HCT116 (cell line): ENCODE data around the gene MARS1. TPM values are rescaled to one million over a fixed set of nuclear protein-coding genes. Genes with fewer than 3 reads are reported as not detected.

ENCODE experiments used
- ATAC-seq: fragments of 200-7000 bp; cut with Tn5 transposase; 2 replicates; pipeline ENCODE4 v1.9.1; 2020; ENCODE audit warnings: mild to moderate bottlenecking, moderate library complexity
- BruUV-seq: library from RNA; stranded (reverse); fragments of 400-500 nt; replicated peaks from 2 replicates; lab custom pipeline; 2021; lab: Mats Ljungman, UMichigan
- CTCF ChIA-PET: fragments of 300-600 bp; sonication (Branson Sonifier 250); formaldehyde crosslinking; loops from one replicate; lab custom pipeline; 2021; ENCODE audit warnings: antibody characterized with exemption; lab: Charles Lee
- POLR2A ChIA-PET: fragments of 300-600, 350-600 bp; sonication (Branson Sonifier 250); formaldehyde crosslinking; loops from one replicate; lab custom pipeline; 2021; ENCODE audit warnings: antibody characterized with exemption; lab: Charles Lee
- RAD21 ChIA-PET, 2 experiments: fragments of 300-600 bp; sonication (Branson Sonifier 250); formaldehyde crosslinking; loops; one replicate each; lab custom pipeline; 2023; ENCODE audit warnings: low total read pairs in 2 of 2; ENCODE audit not compliant: uncharacterized antibody in 2 of 2, unreplicated experiment in 2 of 2, low non-redundant PET in 1 of 2; lab: Charles Lee
- DNase-seq: peaks from one replicate; pipeline ENCODE4 v3.0.0-alpha.2; 2010; ENCODE audit warnings: low read depth, low spot score
- H2AFZ ChIP-seq: fragments of 200-600 bp; shearing (Covaris generic), sonication (generic); 2 replicates; pipeline ENCODE4 v1.6.1; 2017; ENCODE audit warnings: low read depth, mixed run types, mixed read lengths, antibody characterized with exemption, low read length; ENCODE audit not compliant: poor library complexity, severe bottlenecking
- H3K27ac ChIP-seq: 2 replicates; pipeline ENCODE4 v1.5.1; 2012; ENCODE audit warnings: low read depth, low read length
- H3K27me3 ChIP-seq: fragments of 200-600 bp; sonication (generic); 2 replicates; pipeline ENCODE4 v1.6.1; 2016; ENCODE audit warnings: mixed run types, low read length, mixed read lengths; ENCODE audit not compliant: insufficient read depth
- H3K36me3 ChIP-seq, 2 experiments: fragments of 200-500 bp in 1 of 2; fragments of 200-600 bp in 1 of 2; sonication (Bioruptor generic) in 1 of 2; sonication (generic) in 1 of 2; 2 replicates each; pipeline versions ENCODE4 v1.5.1 to v1.6.1; 2014 to 2016; ENCODE audit warnings: low read length in 2 of 2, inconsistent platforms in 1 of 2, mixed read lengths in 1 of 2, mixed run types in 1 of 2; ENCODE audit not compliant: insufficient read depth in 2 of 2, control insufficient read depth in 1 of 2
- H3K4me1 ChIP-seq, 2 experiments: fragments of 200-600 bp in 1 of 2; sonication (generic) in 1 of 2; 2 replicates each; pipeline versions ENCODE4 v1.5.1 to v1.6.1; 2012 to 2017; ENCODE audit warnings: low read length in 2 of 2, inconsistent platforms in 1 of 2, mild to moderate bottlenecking in 1 of 2, mixed read lengths in 1 of 2, mixed run types in 1 of 2, moderate library complexity in 1 of 2; ENCODE audit not compliant: insufficient read depth in 2 of 2, control insufficient read depth in 1 of 2
- H3K4me2 ChIP-seq: fragments of 200-600 bp; sonication (generic); 2 replicates; pipeline ENCODE4 v1.6.1; 2017; ENCODE audit warnings: mixed run types, low read length, mixed read lengths
- H3K4me3 ChIP-seq, 2 experiments: fragments of 200-600 bp in 1 of 2; sonication (generic) in 1 of 2; replicated peaks in 1 of 2; 2 replicates each; pipeline ENCODE4 v1.5.1; 2011 to 2016; ENCODE audit warnings: low read length in 2 of 2, control low read depth in 1 of 2, low read depth in 1 of 2, mild to moderate bottlenecking in 1 of 2, mixed read lengths in 1 of 2, mixed run types in 1 of 2
- H3K79me2 ChIP-seq: fragments of 200-600 bp; sonication (generic); 2 replicates; pipeline ENCODE4 v1.6.1; 2017; ENCODE audit warnings: mild to moderate bottlenecking, mixed run types, low read length, moderate library complexity, mixed read lengths; ENCODE audit not compliant: insufficient read depth
- H3K9ac ChIP-seq: fragments of 200-600 bp; sonication (generic); 2 replicates; pipeline ENCODE4 v1.6.1; 2016; ENCODE audit warnings: low read length, mixed read lengths
- H3K9me2 ChIP-seq: fragments of 200-600 bp; sonication (generic), shearing (Covaris generic); 2 replicates; pipeline ENCODE4 v1.6.1; 2017; ENCODE audit warnings: mixed run types, mild to moderate bottlenecking, moderate library complexity; ENCODE audit not compliant: insufficient read depth
- H3K9me3 ChIP-seq, 2 experiments: fragments of 200-500 bp in 1 of 2; fragments of 200-600 bp in 1 of 2; sonication (Bioruptor generic) in 1 of 2; sonication (generic) in 1 of 2; 2 replicates each; pipeline ENCODE4 v1.6.1; 2014 to 2017; ENCODE audit warnings: low read length in 2 of 2, mixed read lengths in 2 of 2, inconsistent platforms in 1 of 2, low read depth in 1 of 2, mild to moderate bottlenecking in 1 of 2, mixed run types in 1 of 2, moderate library complexity in 1 of 2; ENCODE audit not compliant: control insufficient read depth in 1 of 2, insufficient read depth in 1 of 2
- H4K20me1 ChIP-seq: fragments of 200-600 bp; sonication (generic), shearing (Covaris generic); 2 replicates; pipeline ENCODE4 v1.6.1; 2017; ENCODE audit warnings: mixed run types, mild to moderate bottlenecking, moderate library complexity; ENCODE audit not compliant: insufficient read depth
- ATF3 ChIP-seq: IDR thresholded peaks from 2 replicates; pipeline ENCODE4 v1.6.1; 2012
- CBX3 ChIP-seq: IDR thresholded peaks from 2 replicates; pipeline ENCODE4 v1.6.1; 2012; ENCODE audit warnings: low read depth
- CEBPB ChIP-seq: IDR thresholded peaks from 2 replicates; pipeline ENCODE4 v1.6.1; 2012; ENCODE audit warnings: low read depth
- ELF1 ChIP-seq: IDR thresholded peaks from 2 replicates; pipeline ENCODE4 v1.6.1; 2012; ENCODE audit warnings: low read depth, borderline replicate concordance
- EZH2 ChIP-seq: fragments of 200-600 bp; sonication (generic); IDR thresholded peaks from 2 replicates; pipeline ENCODE4 v1.6.1; 2017; ENCODE audit warnings: antibody characterized with exemption, mixed run types
- EZH2phosphoT487 ChIP-seq: fragments of 200-600 bp; IDR thresholded peaks from 2 replicates; pipeline ENCODE4 v1.6.1; 2018; ENCODE audit warnings: antibody characterized with exemption, borderline replicate concordance
- FOSL1 ChIP-seq: IDR thresholded peaks from 2 replicates; pipeline ENCODE4 v1.6.1; 2012; ENCODE audit warnings: low read depth
- JUND ChIP-seq: IDR thresholded peaks from 2 replicates; pipeline ENCODE4 v1.6.1; 2012
- POLR2AphosphoS5 ChIP-seq: IDR thresholded peaks from 2 replicates; pipeline ENCODE4 v1.6.1; 2011; ENCODE audit warnings: mild to moderate bottlenecking, low read depth, low read length, moderate library complexity
- RAD21 ChIP-seq: IDR thresholded peaks from 2 replicates; pipeline ENCODE4 v1.6.1; 2012; ENCODE audit warnings: low read depth, mild to moderate bottlenecking
- REST ChIP-seq: IDR thresholded peaks from 2 replicates; pipeline ENCODE4 v1.6.1; 2012; ENCODE audit warnings: low read depth
- SP1 ChIP-seq: IDR thresholded peaks from 2 replicates; pipeline ENCODE4 v1.6.1; 2012; ENCODE audit warnings: low read depth
- SRF ChIP-seq: IDR thresholded peaks from 2 replicates; pipeline ENCODE4 v1.6.1; 2012; ENCODE audit warnings: low read depth
- TCF7L2 ChIP-seq: IDR thresholded peaks from 2 replicates; pipeline ENCODE4 v1.7.0; 2011; ENCODE audit warnings: borderline replicate concordance, inconsistent platforms; ENCODE audit not compliant: insufficient read depth, insufficient read length; ENCODE audit errors: extremely low read depth
- YY1 ChIP-seq: IDR thresholded peaks from 2 replicates; pipeline ENCODE4 v1.6.1; 2011; ENCODE audit warnings: low read length, low read depth, moderate library complexity, mild to moderate bottlenecking; ENCODE audit not compliant: insufficient replicate concordance; ENCODE audit errors: extremely low read depth
- ZBTB33 ChIP-seq: IDR thresholded peaks from 2 replicates; pipeline ENCODE4 v1.6.1; 2011; ENCODE audit warnings: mild to moderate bottlenecking, low read length, moderate library complexity; ENCODE audit not compliant: insufficient replicate concordance; ENCODE audit errors: extremely low read depth
- ZFX ChIP-seq: fragments of 450-650 bp; IDR thresholded peaks from 2 replicates; pipeline ENCODE4 v1.6.1; 2017
- intact Hi-C: fragments of 100-400 bp; cut with micrococcal nuclease; formaldehyde crosslinking; loops from 2 replicates; pipeline ENCODE4 v1.10.0; 2022
- total RNA-seq: library from RNA; stranded (reverse); gene quantifications from one replicate; pipeline ENCODE4 v1.2.1, GENCODE V29; 2021; ENCODE audit not compliant: unreplicated experiment

The MARS1 gene
- total RNA-seq, 1 experiment from 2014 or later, result 344 TPM

- TF ChIP-seq YY1 (no peak), ATF3 (no peak), SP1 (no peak), POLR2AphosphoS5 (no peak), RAD21 (no peak), EZH2phosphoT487 (no peak), FOSL1 (no peak)
Measured at GRCh38 chr12:57469296-57470164, 18.3 kb upstream of the MARS1 start (continued).

GRCh38 chr12:57470286-57470969 is 17.4 kb upstream of the MARS1 start:
- no peak for ATAC-seq
- Histone ChIP-seq H4K20me1 (no peaks in the 10 kb centered on the region), H3K9me2 (no peaks in the 10 kb centered on the region), H3K9me3 (no peaks in the 10 kb centered on the region), H3K4me2 (no peak overlapping the region), H3K27me3 (peaks cover 38% of the 10 kb centered on the region), H3K4me1 (no peaks in the 10 kb centered on the region), H3K9ac (no peak overlapping the region), H3K36me3 (no peaks in the 10 kb centered on the region), H2AFZ (no peak overlapping the region), H3K79me2 (no peaks in the 10 kb centered on the region), H3K27ac (no peak overlapping the region), H3K4me3 (no peak overlapping the region)
- RAD21 ChIA-PET, result no interaction called here
- intact Hi-C loops, result no loop called here
- DNase-seq, result no peak
- POLR2A ChIA-PET, result no interaction called here
- CTCF ChIA-PET, result interaction anchor here (1.9 kb wide), 1 partner anchor 11 kb away, joined by 6 read pairs; no protein-coding TSS in a partner anchor
- no TSS peak for BruUV-seq
- TF ChIP-seq CEBPB (no peak), ELF1 (no peak), REST (no peak), TCF7L2 (no peak), ZBTB33 (no peak), ATF3 (no peak), EZH2 (no peak), SRF (no peak), SP1 (no peak), POLR2AphosphoS5 (no peak), RAD21 (no peak), JUND (no peak), ZFX (no peak), EZH2phosphoT487 (no peak), CBX3 (no peak)
